ENCODE measurements around the gene PPM1N.
A peak's percentile ranks its signal among the peaks of the same experiment; 100 is the strongest.
"Not testable (repeated sequence)": the region's sequence is repeated elsewhere in the genome, so short reads cannot be mapped to it uniquely, and the experiment has no call there.

The PPM1N gene

DNA sequence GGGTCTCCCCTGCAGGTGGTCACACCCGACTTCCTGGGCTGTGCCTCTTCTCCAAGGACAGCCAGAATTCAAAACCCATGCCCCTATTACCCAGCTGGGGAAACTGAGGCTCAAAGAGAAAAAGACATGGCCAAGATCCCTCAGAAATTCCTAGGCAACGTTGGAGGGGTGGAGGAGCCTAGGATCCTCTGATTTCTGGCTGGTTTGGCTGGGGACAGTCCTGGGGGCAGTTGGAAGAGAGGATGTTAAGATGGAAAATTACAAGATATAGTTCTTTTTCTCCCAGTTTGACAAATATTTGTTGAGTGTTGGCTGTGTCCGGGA is 11.4 kb downstream of the PPM1N start:
- DNase-seq, result no peak

DNA sequence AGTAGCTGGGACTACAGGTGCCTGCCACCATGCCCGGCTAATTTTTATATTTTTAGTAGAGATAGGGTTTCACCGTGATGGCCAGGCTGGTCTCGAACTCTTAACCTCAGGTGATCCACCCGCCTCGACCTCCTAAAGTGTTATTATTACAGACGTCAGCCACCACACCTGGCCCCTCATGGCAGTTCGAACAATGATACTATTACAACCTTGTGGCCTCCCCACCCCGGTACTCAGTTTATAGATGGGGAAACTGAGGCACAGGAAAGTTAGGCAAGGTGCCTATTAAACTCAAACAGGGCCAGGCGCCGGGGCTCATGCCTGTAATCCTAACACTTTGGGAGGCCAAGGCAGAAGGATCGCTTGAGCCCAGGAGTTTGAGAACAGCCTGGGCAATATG is 12.1 kb downstream of the PPM1N start:
- not testable (repeated sequence) for DNase-seq

DNA sequence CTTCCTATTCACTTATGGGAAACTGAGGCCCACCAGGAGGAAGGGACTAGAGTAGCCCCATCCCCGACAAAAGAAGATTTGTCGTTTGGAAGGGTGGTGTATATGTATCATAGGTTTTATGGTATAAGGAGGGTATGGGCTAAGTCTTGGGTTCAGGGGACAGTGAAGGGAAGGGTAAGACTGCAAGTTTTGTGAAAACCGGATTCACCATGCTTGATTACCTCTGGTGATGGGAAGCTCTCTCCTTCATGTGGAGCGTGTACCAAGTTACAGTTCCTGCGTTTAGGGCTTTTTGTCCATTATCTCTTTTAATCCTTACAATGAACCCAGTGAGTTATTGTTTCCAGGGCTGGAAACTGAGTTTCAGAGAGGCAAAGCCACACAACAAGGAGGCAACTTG is 12.8 kb downstream of the PPM1N start:
- no peak for DNase-seq

- DNase-seq, result no peak
Measured at GRCh38 chr19:45512881-45513483, 14.7 kb downstream of the PPM1N start.

DNA sequence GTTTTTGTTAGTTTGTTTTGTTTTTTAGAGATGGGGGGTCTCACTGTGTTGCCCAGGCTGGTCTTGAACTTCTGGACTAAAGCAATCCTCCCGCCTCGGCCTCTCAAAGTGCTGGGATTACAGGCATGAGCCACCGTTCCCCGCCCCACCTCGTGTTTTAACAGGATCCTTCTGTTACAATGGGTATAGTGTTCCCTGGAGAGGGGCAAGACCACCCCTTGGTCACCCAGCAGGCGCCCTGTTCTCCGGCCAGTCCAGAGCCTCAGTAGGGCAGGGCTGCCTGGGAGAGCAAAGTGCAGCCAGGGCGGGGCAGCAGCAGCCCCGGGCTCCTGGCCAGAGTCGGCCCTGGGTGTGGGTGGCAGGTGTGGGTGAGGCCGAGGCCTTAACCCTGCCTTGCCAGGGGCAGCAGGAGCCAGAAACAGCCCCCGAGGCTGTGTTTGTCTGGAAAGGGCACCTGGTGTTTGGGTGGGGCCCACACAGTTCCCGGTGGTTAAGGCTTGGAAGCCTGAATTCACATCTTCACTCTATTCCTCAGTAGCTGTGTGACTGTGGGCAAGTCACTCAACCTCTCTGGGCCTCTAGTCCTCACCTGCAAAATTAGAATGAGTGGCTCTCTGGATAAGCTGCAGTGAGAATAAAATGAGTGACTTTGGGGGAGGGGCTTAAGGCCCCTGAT is 16.3 kb downstream of the PPM1N start:
- DNase-seq, result peak in 1 of 2 donors; percentile 69

- peak; percentile 98 for DNase-seq
Measured at GRCh38 chr19:45515081-45515624, 16.9 kb downstream of the PPM1N start.

- DNase-seq, result peak; percentile 89 to 93
Measured at GRCh38 chr19:45515807-45516401, 17.7 kb downstream of the PPM1N start.

GRCh38 chr19:45517238-45517637 is 19.0 kb downstream of the PPM1N start:
- no peak for DNase-seq

- no peak for DNase-seq
Measured at GRCh38 chr19:45517641-45518468, 19.6 kb downstream of the PPM1N start.

DNA sequence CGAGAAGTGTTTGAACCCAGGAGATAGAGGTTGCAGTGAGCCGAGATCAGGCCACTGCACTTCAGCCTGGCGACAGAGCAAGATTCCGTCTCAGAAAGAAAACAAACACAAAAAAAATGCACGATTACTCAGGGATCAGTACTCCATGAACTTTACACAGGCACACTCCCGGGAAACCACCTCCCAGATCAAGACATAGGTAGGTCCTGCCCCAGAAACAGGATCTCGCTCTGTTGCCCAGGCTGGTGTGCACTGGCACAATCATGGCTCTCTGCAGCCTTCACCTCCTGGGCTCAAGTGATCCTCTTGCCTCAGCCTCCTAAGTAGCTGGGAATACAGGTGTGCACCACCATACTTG is 20.2 kb downstream of the PPM1N start:
- no peak for DNase-seq

DNA sequence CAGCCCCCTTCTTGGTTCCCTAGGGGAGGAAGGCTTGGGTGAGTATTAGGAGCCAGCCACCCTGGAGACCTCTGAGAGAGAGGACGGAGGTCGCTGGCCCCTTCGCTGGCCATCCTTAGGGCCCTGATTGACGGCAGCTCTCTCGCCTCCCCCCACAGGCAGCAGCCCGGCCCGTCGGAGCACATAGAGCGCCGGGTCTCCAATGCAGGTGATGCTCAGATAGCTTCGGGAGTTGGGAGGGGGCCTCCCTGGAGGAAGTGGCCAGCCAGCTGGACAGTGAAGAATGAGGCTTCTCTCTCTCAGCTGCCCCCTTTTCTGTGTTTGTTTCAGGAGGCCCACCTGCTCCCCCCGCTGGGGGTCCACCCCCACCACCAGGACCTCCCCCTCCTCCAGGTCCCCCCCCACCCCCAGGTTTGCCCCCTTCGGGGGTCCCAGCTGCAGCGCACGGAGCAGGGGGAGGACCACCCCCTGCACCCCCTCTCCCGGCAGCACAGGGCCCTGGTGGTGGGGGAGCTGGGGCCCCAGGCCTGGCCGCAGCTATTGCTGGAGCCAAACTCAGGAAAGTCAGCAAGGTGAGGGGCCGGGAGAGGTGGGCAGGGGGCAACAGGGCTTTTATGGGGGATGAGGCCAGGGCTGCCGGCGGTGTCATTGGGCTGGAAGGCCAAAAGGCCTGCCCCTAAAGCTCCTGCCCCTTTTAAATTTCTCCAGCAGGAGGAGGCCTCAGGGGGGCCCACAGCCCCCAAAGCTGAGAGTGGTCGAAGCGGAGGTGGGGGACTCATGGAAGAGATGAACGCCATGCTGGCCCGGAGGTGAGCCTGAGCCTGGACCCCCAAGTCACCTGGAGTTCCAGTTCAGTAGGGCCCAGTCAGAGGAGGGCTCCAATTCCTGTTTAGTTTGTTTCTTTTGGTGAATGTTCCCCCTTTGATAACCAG is 24.0 kb downstream of the PPM1N start:
- DNase-seq, result no peak

DNA sequence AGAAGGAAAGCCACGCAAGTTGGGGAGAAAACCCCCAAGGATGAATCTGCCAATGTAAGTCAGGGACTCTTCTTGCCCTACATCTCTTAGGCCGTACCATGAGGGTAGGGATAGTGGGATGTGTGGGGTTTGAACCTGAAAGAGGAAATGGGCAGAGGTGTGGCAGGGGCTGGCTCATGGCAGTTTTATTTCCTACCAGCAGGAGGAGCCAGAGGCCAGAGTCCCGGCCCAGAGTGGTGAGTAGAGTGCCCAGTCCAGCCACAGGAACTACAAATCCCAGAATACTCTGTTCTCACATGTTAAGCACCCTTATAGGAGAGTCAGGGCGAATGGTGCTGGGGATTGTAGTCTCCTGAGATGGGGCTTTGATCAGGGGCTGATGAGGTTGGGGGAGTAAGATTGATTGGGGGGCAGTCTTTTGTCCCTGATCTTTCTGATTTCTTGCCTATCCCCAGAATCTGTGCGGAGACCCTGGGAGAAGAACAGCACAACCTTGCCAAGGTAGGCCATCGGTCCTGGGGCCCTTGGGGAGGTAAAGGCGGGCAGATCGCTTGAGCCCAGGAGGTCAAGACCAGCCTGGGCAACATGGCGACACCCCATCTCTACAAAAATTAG is 25.5 kb downstream of the PPM1N start:
- peak; percentile 86 to 89 for DNase-seq

DNA sequence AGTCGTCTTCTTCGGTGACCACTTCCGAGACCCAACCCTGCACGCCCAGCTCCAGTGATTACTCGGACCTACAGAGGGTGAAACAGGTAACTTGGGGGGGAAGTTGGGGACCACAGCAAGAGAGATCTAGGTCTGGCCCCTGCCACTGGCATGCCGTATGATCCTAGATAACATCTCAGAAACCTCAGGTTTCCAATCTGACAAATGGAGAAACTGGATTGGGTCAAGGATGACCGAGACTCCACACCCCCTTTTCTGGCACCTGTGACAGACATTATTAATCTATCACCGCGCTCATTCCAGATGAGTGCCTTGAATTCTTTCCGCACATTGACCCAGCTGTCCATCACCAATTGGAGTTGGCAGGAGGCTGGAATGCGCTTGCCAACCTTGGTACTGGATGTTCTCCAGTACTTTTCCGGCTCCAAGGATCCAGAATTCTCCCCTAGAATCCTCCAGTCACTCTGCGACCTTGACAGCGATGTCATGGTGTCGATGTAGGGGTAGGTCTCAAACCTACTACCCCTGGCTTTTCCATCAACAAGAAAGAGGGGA is 26.4 kb downstream of the PPM1N start:
- no peak for DNase-seq

- DNase-seq, result peak; percentile 36 to 53
Measured at GRCh38 chr19:45526143-45526542, 27.9 kb downstream of the PPM1N start.

- no peak for DNase-seq
Measured at GRCh38 chr19:45526971-45527370, 28.7 kb downstream of the PPM1N start.

DNA sequence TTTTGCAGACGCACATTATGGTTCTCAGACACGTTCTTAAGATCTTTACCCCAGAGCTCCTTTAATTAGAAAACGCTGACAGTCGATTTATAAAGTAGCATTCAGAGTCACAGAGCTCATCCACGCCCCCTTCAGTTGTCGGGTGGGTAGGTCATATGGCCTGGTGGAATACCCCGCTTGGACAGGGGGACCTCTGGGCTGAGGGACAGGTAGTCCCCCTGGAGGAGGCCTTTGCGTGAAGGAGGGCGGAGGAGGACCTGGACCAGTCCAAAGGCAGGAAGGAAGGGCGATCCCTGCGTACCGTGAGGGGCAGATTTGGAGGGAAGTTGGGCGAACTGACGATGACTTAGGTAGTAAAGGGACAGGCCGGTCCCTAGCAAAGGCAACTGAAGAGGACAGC is 29.5 kb downstream of the PPM1N start:
- no peak for DNase-seq

DNA sequence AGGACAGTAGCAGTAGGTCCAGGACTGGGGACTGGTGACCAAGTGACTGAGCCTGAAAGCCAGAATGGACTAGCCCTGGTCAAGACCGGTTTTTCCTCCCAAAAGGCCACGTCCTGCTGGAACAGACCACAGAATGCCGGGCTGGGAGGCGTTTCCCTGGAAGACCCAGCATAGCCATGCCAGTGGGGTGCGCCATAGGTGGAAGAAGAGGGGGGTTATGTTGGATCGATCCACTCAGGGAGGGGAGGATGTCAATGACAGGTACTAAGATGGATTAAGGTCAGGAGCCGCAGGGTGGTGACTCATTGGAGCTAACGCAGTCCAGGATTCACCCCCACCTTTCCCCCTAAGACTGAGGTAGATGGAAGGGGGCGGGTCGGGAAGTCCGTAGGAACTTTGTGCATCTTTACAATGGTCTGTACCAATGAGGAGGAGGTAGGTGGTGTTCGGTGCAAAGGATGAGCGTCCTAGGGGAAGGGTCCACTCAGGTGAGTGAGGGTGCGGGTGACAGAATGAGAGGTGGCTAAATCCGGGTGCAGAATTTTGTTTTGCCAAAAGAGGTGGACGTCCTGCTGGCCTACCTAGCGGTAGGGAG is 30.0 kb downstream of the PPM1N start:
- no peak for DNase-seq

GRCh38 chr19:45528744-45529419 is 30.6 kb downstream of the PPM1N start:
- no peak for DNase-seq

- DNase-seq, result no peak
Measured at GRCh38 chr19:45529420-45529785, 31.2 kb downstream of the PPM1N start.

- no peak for DNase-seq
Measured at GRCh38 chr19:45531349-45531748, 33.1 kb downstream of the PPM1N start.
